ENCODE data around the gene SLC41A3.

GRCh38 chr3:126070146-126070545 is 13.8 kb downstream of the SLC41A3 start:
- no peak for TF ChIP-seq CTCF (IDR thresholded peaks at IDR 0.05)
- TF ChIP-seq POLR2A (IDR thresholded peaks at IDR 0.05), result no peak
